ENCODE measurements around the gene ATP6V0A4. TPM values are rescaled to one million over a fixed set of nuclear protein-coding genes. Genes with fewer than 3 reads are reported as not detected.
A peak's percentile ranks its signal among the peaks of the same experiment; 100 is the strongest.

The ATP6V0A4 gene
- total RNA-seq, 1 donor from 2014 or later: 1.2 TPM

DNA sequence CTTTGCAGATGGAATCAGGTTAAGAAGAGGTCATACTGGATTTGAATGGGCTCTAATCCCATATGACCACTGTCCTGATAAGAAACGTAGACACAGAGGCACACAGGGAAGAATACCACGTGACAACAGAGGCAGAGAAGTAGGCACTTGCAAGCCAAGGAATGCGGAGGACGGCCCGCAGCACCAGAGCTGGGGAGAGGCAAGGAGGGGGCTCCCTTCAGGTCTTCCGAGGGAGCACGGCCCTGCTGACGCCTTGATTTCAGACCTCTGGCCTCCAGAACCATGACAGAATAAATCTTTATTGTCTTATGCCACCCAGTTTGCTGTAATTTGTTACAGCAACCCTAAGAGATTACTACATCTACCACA, 44.9 kb downstream of the ATP6V0A4 start:
- no peak overlapping the region for H3K27ac ChIP-seq
- no peaks in the 10 kb centered on the region for H3K4me1 ChIP-seq
- no peak for TF ChIP-seq POLR2AphosphoS5 (IDR thresholded peaks at IDR 0.05; ENCODE audit: insufficient read depth in 1 of 2, low read depth in 1 of 2)
- TF ChIP-seq, protein P1, sequence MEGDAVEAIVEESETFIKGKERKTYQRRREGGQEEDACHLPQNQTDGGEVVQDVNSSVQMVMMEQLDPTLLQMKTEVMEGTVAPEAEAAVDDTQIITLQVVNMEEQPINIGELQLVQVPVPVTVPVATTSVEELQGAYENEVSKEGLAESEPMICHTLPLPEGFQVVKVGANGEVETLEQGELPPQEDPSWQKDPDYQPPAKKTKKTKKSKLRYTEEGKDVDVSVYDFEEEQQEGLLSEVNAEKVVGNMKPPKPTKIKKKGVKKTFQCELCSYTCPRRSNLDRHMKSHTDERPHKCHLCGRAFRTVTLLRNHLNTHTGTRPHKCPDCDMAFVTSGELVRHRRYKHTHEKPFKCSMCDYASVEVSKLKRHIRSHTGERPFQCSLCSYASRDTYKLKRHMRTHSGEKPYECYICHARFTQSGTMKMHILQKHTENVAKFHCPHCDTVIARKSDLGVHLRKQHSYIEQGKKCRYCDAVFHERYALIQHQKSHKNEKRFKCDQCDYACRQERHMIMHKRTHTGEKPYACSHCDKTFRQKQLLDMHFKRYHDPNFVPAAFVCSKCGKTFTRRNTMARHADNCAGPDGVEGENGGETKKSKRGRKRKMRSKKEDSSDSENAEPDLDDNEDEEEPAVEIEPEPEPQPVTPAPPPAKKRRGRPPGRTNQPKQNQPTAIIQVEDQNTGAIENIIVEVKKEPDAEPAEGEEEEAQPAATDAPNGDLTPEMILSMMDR (IDR thresholded peaks at IDR 0.05): no peak
- TF ChIP-seq POLR2A (IDR thresholded peaks at IDR 0.05): no peak
- no peaks in the 10 kb centered on the region for H3K9me3 ChIP-seq
- no peaks in the 10 kb centered on the region for H3K36me3 ChIP-seq
- H3K4me3 ChIP-seq: no peak overlapping the region
- DNase-seq (ENCODE audit: extremely low spot score in 2 of 2): no peak
- H3K27me3 ChIP-seq: no peaks in the 10 kb centered on the region
- intact Hi-C loops (cut with DNase I): no loop called here

DNA sequence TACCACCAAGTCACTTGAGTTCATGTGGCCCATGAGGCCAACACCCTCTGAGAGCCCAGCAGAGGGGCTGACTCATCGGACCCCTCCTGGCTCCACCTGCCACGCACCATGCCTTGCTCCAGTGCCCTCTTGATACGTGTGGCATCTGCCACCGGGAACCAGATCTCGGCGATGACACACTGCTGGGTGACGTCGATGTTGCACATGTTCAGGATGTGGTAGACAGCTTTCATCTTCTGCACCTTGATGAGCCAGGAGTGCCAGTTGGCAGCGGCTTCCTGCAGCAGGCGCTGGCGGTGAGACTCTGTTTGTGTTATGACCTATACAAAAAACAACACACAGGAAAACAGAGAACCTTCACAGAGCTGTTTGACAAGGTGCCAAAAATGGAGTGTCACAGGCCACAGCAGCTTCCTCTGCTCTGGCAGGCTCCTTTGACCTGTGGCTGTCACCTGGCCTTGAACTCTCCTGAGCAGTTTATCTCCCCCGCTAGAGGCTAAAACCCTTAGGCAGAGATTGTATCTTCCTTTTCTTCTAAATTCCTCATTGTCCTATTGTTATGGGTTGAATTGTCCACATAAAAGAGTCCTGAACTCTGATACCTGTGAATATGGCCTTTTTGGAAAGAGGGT, 45.4 kb downstream of the ATP6V0A4 start:
- H3K27me3 ChIP-seq: no peaks in the 10 kb centered on the region
- H3K36me3 ChIP-seq: no peaks in the 10 kb centered on the region
- H3K27ac ChIP-seq: no peak overlapping the region
- no peak overlapping the region for H3K4me3 ChIP-seq
- no peaks in the 10 kb centered on the region for H3K4me1 ChIP-seq
- H3K9me3 ChIP-seq: no peaks in the 10 kb centered on the region
- TF ChIP-seq, protein P1 (IDR thresholded peaks at IDR 0.05): no peak
- TF ChIP-seq POLR2AphosphoS5 (IDR thresholded peaks at IDR 0.05; ENCODE audit: insufficient read depth in 1 of 2, low read depth in 1 of 2) (peak; percentile 38 to 78), POLR2A (IDR thresholded peaks at IDR 0.05) (no peak)
- no peak for DNase-seq (ENCODE audit: extremely low spot score in 2 of 2)
- intact Hi-C loops (cut with DNase I): no loop called here

DNA sequence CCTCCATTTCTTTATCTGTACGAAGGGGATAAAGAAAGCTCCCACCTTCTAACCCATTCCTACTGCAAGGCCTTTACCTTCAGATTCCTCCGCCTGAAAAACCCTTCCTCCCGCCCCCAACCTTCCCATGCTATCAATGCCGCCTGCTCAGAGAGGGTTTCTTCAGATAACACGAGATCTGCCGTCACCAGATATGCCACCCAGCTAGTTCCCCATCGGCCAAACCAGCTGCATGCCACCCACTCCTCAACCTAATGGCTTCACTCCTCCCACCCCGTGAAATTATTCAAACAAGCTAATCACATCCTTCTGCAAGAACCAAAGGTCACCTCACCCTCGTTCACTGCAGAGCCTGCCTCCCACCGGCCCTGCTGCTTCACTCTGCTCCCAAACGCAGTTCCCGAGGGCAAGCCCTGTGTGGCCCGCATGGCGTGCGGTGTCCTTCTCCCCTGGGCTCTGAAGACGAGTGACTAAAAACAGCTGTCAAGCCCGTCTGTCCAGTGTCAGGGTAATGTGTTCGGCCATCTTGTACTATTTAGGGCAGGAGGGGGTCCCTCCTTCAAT, 47.0 kb downstream of the ATP6V0A4 start:
- H3K9me3 ChIP-seq: no peaks in the 10 kb centered on the region

DNA sequence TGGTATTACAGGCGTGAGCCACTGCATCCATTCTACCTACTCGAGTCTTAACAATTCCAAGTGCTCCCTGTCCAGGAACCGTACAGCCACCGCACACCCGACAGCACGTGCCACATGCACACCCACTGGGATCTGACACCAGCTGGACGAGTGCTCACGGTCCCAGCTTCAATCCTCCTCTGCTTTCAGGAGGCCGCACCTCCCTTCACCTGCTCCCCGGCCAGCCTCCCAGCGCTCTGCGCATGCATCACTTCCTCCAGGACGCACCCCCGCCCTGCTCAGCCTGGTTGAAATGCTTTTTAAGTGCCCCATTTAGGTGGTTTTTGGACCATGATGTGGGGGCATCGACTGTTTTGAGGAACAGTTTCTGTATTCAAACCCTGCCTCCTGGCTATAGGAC, 47.5 kb downstream of the ATP6V0A4 start:
- TF ChIP-seq POLR2AphosphoS5 (IDR thresholded peaks at IDR 0.05; ENCODE audit: insufficient read depth in 1 of 2, low read depth in 1 of 2): no peak
- no peak for TF ChIP-seq POLR2A (IDR thresholded peaks at IDR 0.05)
- TF ChIP-seq, protein P1 (IDR thresholded peaks at IDR 0.05): no peak

More for the DNA sequence above, 47.0 kb downstream of the ATP6V0A4 start:
- H3K36me3 ChIP-seq: no peaks in the 10 kb centered on the region
- no peaks in the 10 kb centered on the region for H3K4me1 ChIP-seq
- H3K4me3 ChIP-seq: no peak overlapping the region
- no peak for TF ChIP-seq POLR2A (IDR thresholded peaks at IDR 0.05)
- no peak for TF ChIP-seq POLR2AphosphoS5 (IDR thresholded peaks at IDR 0.05; ENCODE audit: insufficient read depth in 1 of 2, low read depth in 1 of 2)
- TF ChIP-seq, protein P1 (IDR thresholded peaks at IDR 0.05): no peak
- intact Hi-C loops (cut with DNase I): no loop called here
- H3K27me3 ChIP-seq: no peaks in the 10 kb centered on the region
- no peak overlapping the region for H3K27ac ChIP-seq
- DNase-seq (ENCODE audit: extremely low spot score in 2 of 2): no peak

DNA sequence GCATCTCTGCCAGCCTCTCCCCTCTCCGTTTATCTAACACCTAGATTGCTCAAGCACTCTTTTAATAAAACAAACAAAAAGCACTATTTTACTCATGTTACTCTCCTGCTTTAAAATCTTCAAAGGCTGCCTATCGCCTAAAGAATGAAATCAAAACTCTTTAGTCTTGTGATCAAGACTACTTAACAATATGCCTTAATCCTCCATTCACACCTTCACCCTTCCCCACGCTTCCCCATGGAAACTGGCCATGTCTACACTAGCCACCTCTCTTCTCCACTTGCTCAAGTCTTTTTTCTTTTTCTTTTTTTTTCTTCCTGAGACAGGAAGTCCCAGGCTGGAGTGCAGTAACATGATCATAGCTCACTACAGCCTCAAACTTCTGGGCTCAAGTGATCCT, 48.0 kb downstream of the ATP6V0A4 start:
- intact Hi-C loops (cut with DNase I): no loop called here
- TF ChIP-seq POLR2A (IDR thresholded peaks at IDR 0.05) (no peak), POLR2AphosphoS5 (IDR thresholded peaks at IDR 0.05; ENCODE audit: insufficient read depth in 1 of 2, low read depth in 1 of 2) (no peak)
- TF ChIP-seq, protein P1 (IDR thresholded peaks at IDR 0.05): no peak
- Histone ChIP-seq H3K4me1 (no peaks in the 10 kb centered on the region), H3K9me3 (no peaks in the 10 kb centered on the region), H3K36me3 (no peaks in the 10 kb centered on the region), H3K4me3 (no peak overlapping the region), H3K27ac (no peak overlapping the region), H3K27me3 (no peaks in the 10 kb centered on the region)
- DNase-seq (ENCODE audit: extremely low spot score in 2 of 2): no peak

More for the DNA sequence above, 47.5 kb downstream of the ATP6V0A4 start:
- no peaks in the 10 kb centered on the region for H3K27me3 ChIP-seq
- H3K36me3 ChIP-seq: no peaks in the 10 kb centered on the region
- no peaks in the 10 kb centered on the region for H3K9me3 ChIP-seq
- no peak overlapping the region for H3K4me3 ChIP-seq
- no peak overlapping the region for H3K27ac ChIP-seq
- intact Hi-C loops (cut with DNase I): no loop called here
- H3K4me1 ChIP-seq: no peaks in the 10 kb centered on the region
- DNase-seq (ENCODE audit: extremely low spot score in 2 of 2): no peak
